Endothelial cell of umbilical vein (primary cell): ENCODE results near the gene RANBP2. TPM values are rescaled to one million over a fixed set of nuclear protein-coding genes. Genes with fewer than 3 reads are reported as not detected.
"Not testable (repeated sequence)": the region's sequence is repeated elsewhere in the genome, so short reads cannot be mapped to it uniquely, and the experiment has no call there.

Experiments
- BruUV-seq: library from RNA; stranded (reverse); fragments of 400-500 nt; replicated peaks from 2 replicates; lab custom pipeline; 2021; lab: Mats Ljungman, UMichigan
- CTCF ChIA-PET: fragments of 300-600, 350-600 bp; sonication (Branson Sonifier 250); formaldehyde crosslinking; loops from one replicate; lab custom pipeline; 2021; ENCODE audit warnings: antibody characterized with exemption, inconsistent platforms; lab: Charles Lee
- POLR2A ChIA-PET: fragments of 300-600, 350-600 bp; sonication (Branson Sonifier 250); formaldehyde crosslinking; loops from one replicate; lab custom pipeline; 2021; ENCODE audit warnings: antibody characterized with exemption, inconsistent platforms; lab: Charles Lee
- DNase-seq: peaks from one replicate; pipeline ENCODE4 v3.0.0-alpha.2; 2011; ENCODE audit warnings: low read depth, low spot score
- FAIRE-seq: peaks from 2 replicates; lab custom pipeline; 2011; peaks lifted over from hg19 to GRCh38; lab: Jason Lieb, UNC
- H2AFZ ChIP-seq: 2 replicates; pipeline ENCODE4 v1.6.0; 2012; ENCODE audit warnings: low read depth, low read length, control low read depth, inconsistent platforms
- H3K27ac ChIP-seq: 2 replicates; pipeline ENCODE4 v1.5.1; 2011; ENCODE audit warnings: low read depth, mild to moderate bottlenecking, control low read depth, low read length, moderate library complexity; ENCODE audit not compliant: insufficient read depth
- H3K27me3 ChIP-seq, 2 experiments: 2 replicates each; pipeline versions ENCODE4 v1.6.0 to v1.6.1; 2011; ENCODE audit warnings: low read length in 2 of 2, mixed read lengths in 1 of 2; ENCODE audit not compliant: control insufficient read depth in 2 of 2, insufficient read depth in 2 of 2
- H3K36me3 ChIP-seq, 2 experiments: 2 replicates in 1 of 2; 3 replicates in 1 of 2; pipeline ENCODE4 v1.5.1; 2011; ENCODE audit warnings: low read length in 2 of 2, mild to moderate bottlenecking in 1 of 2, moderate library complexity in 1 of 2; ENCODE audit not compliant: control insufficient read depth in 2 of 2, insufficient read depth in 2 of 2; ENCODE audit errors: extremely low read depth in 1 of 2
- H3K4me1 ChIP-seq: 3 replicates; pipeline ENCODE4 v1.5.1; 2011; ENCODE audit warnings: mild to moderate bottlenecking, low read length; ENCODE audit not compliant: control insufficient read depth, insufficient read depth; ENCODE audit errors: extremely low read depth
- H3K4me2 ChIP-seq: 2 replicates; pipeline ENCODE4 v1.6.1; 2011; ENCODE audit warnings: low read length, control low read depth, mixed read lengths; ENCODE audit not compliant: insufficient read depth
- H3K4me3 ChIP-seq, 3 experiments: fragments of 200-600 bp in 1 of 3; sonication (generic), shearing (Covaris generic) in 1 of 3; replicated peaks in 1 of 3; 2 replicates each; pipeline ENCODE4 v1.5.1; 2011 to 2016; ENCODE audit warnings: control low read depth in 3 of 3, low read length in 3 of 3, mild to moderate bottlenecking in 2 of 3, inconsistent platforms in 1 of 3, low read depth in 1 of 3, moderate library complexity in 1 of 3; ENCODE audit not compliant: insufficient read depth in 1 of 3
- H3K79me2 ChIP-seq: 2 replicates; pipeline ENCODE4 v1.6.0; 2012; ENCODE audit warnings: low read length, inconsistent platforms; ENCODE audit not compliant: control insufficient read depth, insufficient read depth
- H3K9ac ChIP-seq: replicated peaks from 2 replicates; pipeline ENCODE3; 2011; ENCODE audit warnings: low read length, control low read depth; ENCODE audit not compliant: insufficient read depth; ENCODE audit errors: extremely low read depth
- H3K9me1 ChIP-seq: replicated peaks from 3 replicates; pipeline ENCODE4 v1.6.0; 2011; ENCODE audit warnings: mild to moderate bottlenecking, low read length; ENCODE audit not compliant: control insufficient read depth, insufficient read depth; ENCODE audit errors: extremely low read depth
- H3K9me3 ChIP-seq: replicated peaks from 2 replicates; pipeline ENCODE4 v1.5.1; 2012; ENCODE audit warnings: low read length, inconsistent platforms; ENCODE audit not compliant: control insufficient read depth, insufficient read depth
- H4K20me1 ChIP-seq: replicated peaks from 2 replicates; pipeline ENCODE3; 2011; ENCODE audit warnings: mild to moderate bottlenecking, low read length; ENCODE audit not compliant: control insufficient read depth, insufficient read depth; ENCODE audit errors: extremely low read depth
- dilution Hi-C: fragments of 300-500 bp; cut with MboI; formaldehyde crosslinking; loops from one replicate; pipeline ENCODE4 v1.15.0; 2019; ENCODE audit warnings: low sequenced_read_pairs; ENCODE audit not compliant: extremely low pct_ligation_motif_present
- intact Hi-C: fragments of 100-400 bp; cut with micrococcal nuclease; formaldehyde crosslinking; loops from one replicate; pipeline ENCODE4 v1.10.0; 2022
- polyA plus RNA-seq, 4 experiments: library from polyadenylated mRNA; depleted of rRNA in 3 of 4; stranded (reverse) in 3 of 4; unstranded in 1 of 4; fragments of >200 nt; gene quantifications; 2 replicates each; pipeline versions ENCODE4 v1.2.1 to v1.2.3, GENCODE V29; 2011 to 2012; ENCODE audit warnings: missing spikeins in 1 of 4
- total RNA-seq: library from RNA; stranded (reverse); gene quantifications from 2 replicates; pipeline ENCODE4 v1.2.3, GENCODE V29; 2021

RANBP2 gene
- total and polyA plus RNA-seq, 2 donors (not counting 3 experiments of a cell fraction or from before 2014, with no cell fraction given): 7.2 to 79.4 TPM

GRCh38 chr2:108672200-108672805 lies 47.0 kb upstream of the RANBP2 start:
- dilution Hi-C loops, H3K4me2 ChIP-seq, H3K36me3 ChIP-seq, DNase-seq, POLR2A ChIA-PET, H3K27me3 ChIP-seq, H3K4me3 ChIP-seq, H3K27ac ChIP-seq, CTCF ChIA-PET, BruUV-seq, H2AFZ ChIP-seq, H4K20me1 ChIP-seq, H3K9ac ChIP-seq, FAIRE-seq, intact Hi-C loops, H3K9me1 ChIP-seq, H3K79me2 ChIP-seq, H3K9me3 ChIP-seq: not testable (repeated sequence)
- peaks cover 11% of the 10 kb centered on the region for H3K4me1 ChIP-seq

GRCh38 chr2:108676522-108676921 lies 42.8 kb upstream of the RANBP2 start:
- H3K9ac ChIP-seq, H3K4me3 ChIP-seq, H3K27me3 ChIP-seq, H4K20me1 ChIP-seq, H3K79me2 ChIP-seq, H3K4me2 ChIP-seq, H3K36me3 ChIP-seq, BruUV-seq, dilution Hi-C loops, intact Hi-C loops, H2AFZ ChIP-seq, H3K9me1 ChIP-seq, POLR2A ChIA-PET, H3K9me3 ChIP-seq, FAIRE-seq, DNase-seq: not testable (repeated sequence)
- H3K4me1 ChIP-seq: peaks cover 28% of the 10 kb centered on the region
- CTCF ChIA-PET: interaction anchor here (1.9 kb wide), 1 partner anchor 40 kb away, joined by 6 read pairs; no protein-coding TSS in a partner anchor
- H3K27ac ChIP-seq: peak overlapping the region; percentile 94
